HG03571 (cell line): ENCODE data around the gene SHISA6.

ENCODE experiments used
- ATAC-seq: cut with Tn5 transposase; IDR thresholded peaks from one replicate; pipeline ENCODE4 v1.9.1; 2021; ENCODE audit not compliant: unreplicated experiment

The SHISA6 gene

GRCh38 chr17:11511696-11512095 is 270.7 kb downstream of the SHISA6 start:
- no peak for ATAC-seq

DNA sequence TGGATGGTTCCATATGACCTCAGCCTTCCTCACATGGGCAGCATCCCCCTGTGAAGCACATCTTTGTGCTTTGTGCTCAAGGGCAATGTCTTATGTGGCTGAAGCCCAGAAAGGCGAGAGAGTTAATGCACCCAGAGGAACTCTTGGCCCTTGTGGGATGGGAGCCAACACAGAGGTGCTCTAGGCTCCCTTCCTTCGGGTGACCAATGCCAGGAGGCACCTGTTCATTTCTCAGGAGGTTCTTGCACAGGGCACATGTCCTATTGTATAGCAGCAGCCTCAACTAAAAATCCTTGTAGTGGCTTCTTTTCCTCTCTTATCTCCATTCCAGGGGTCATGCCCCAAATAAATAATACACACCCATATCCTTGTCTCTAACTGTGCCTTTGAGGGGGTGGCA is 273.6 kb downstream of the SHISA6 start:
- no peak for ATAC-seq

GRCh38 chr17:11514981-11515680 is 274.1 kb downstream of the SHISA6 start:
- no peak for ATAC-seq

GRCh38 chr17:11515901-11516300 is 274.9 kb downstream of the SHISA6 start:
- ATAC-seq = no peak

DNA sequence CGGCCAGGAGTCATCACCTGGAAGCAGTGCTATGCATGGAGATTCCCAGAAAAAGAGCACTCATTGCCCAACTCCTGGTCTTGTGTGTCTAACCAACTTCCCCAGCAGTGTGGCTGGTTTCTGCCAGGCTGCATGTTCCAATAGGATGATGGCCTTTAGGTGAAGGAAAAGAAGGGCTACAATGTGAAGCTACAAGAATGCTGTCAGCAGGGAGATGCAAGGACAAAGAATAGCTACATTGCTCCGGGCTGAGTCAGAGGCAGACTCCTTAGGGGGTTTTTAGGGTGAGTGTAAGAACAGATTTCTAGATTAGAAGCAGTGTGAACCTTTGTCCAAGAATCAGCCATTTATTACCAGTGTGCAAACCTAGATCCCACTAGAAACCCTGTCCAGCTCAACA is 294.2 kb downstream of the SHISA6 start:
- ATAC-seq = no peak

DNA sequence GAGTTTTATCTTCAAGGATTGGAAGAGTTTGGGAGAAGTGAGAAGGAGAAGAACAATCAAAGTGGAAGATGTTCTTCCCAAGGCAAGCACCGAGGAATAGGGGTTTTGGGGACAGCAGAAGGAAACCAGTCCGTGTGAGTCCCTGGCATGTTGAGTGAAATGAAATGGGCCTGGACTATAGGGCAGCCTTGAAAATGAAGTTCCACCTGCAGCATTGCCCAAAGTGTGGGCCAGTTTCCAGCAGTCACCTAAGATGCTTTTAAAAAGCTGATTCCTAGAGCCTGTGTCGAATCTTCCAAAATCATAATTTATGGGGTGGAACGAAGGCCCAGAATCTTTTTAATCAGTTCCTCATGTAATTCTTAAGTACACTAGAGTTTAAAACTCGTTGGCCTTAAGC is 297.4 kb downstream of the SHISA6 start:
- no peak for ATAC-seq

GRCh38 chr17:11539637-11540036 is 298.6 kb downstream of the SHISA6 start:
- ATAC-seq = no peak

- ATAC-seq = no peak
Measured at GRCh38 chr17:11545002-11545401, 304.0 kb downstream of the SHISA6 start.

DNA sequence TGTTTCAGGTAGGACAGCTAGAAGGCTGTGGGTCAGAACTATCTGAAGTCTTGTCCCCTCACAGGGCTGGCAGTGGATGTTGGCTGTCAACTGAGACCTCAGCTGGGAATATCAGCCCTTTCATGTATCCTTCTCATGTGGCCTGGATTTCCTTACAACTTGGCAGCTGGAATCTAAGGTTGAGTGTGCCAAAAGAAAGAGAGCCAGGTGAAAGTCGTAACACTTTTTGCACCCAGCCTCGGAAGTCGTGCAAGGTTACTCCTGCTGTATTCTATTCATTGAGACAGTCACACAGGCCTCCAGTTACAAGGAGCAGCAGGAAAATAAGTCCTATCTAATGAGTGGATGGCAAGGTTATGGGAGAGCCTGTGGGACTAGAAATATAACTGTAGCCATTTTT is 304.7 kb downstream of the SHISA6 start:
- no peak for ATAC-seq

DNA sequence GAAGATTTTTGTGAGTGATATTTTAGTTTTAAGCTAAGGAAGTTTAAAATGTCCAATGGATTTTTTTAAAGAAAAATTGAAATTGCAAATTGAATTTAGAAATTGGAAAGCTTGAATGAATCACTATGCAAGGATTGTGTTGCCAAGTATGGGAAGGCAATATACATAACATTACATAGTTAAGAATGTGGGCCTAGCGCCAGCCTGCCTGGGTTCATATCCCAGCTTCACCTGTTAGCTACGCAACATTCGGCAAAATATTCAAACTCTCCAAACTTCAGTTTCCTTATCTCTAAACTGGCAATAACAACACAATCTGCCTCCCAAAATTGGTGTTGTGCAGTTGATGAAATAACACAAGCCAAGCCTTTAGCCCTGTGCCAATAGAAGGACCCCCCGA is 306.8 kb downstream of the SHISA6 start:
- ATAC-seq = no peak

DNA sequence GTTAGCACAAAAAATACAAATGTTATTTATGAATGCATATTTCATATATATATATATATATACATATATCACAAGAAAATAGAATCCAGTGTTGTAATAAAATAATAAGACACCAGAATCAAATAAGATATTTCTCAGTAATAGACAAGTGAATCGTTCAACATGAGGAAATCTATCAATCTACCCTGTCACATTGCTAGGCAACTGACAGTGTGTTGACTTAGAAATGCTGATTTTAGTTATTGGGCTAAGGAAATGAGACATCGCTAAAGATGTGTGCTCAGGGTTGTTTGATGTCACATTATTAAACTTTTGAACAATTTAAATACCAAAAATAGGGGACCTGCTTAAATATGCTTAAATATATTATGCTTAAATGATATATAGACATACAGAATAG is 307.4 kb downstream of the SHISA6 start:
- ATAC-seq = no peak

DNA sequence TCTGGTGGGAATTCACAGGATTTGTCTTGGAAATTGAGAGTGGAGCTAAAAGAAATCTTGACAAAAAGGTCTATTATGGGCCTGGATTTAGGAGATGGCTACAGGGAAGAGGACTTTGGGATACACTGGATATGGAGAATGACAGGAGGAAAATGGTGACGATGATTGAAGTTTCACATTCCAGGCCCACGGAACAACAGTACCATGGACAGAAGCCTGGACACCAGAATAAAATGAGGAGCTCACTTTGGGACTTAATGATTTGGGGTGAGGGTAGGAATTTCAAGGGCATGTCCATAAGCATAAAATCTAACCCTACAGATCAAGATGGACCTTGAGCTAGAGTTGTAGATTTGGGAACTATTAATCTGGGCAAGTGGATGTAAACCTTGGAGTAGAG is 309.4 kb downstream of the SHISA6 start:
- no peak for ATAC-seq

- ATAC-seq = no peak
Measured at GRCh38 chr17:11551442-11551841, 310.4 kb downstream of the SHISA6 start.

GRCh38 chr17:11553135-11553534 is 312.1 kb downstream of the SHISA6 start:
- no peak for ATAC-seq

DNA sequence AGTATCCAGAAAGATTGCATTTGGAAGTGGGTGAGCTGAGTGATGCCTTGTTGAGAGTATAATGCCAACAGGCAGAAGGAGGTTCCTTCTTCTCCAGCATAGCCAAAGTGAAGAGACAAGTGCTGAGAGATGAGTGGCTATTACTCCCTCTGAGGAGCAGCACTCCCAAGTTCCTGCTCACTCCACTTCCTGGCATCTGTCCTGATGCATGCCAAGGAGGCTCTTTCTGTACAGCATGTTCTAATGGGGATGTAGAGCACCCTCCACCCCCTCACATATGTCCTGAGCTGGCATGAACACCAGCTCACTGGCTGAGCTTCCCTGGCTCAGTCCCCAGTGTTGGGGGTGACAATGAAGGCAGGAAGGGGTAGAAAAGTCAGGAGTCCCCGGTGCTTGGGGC is 313.0 kb downstream of the SHISA6 start:
- no peak for ATAC-seq

DNA sequence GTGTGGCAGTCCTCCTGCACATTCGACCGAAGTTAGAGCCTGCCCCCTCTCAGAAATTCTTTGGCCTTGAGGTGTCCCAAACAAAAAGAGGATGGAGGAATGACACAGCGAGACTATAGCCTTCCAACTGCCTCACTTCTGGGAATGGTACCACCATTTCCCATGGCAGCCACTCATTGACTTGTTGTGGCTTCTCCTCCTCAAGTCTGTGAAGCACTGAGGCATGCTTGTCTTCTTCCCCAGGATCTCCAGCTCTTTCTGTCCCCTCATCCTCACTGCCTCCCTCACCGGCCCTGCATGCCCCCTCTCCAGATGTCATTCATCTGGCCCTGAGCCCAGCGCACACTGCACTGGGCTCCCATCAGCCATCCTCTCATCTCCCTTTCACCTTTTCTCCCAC is 313.5 kb downstream of the SHISA6 start:
- ATAC-seq = no peak

DNA sequence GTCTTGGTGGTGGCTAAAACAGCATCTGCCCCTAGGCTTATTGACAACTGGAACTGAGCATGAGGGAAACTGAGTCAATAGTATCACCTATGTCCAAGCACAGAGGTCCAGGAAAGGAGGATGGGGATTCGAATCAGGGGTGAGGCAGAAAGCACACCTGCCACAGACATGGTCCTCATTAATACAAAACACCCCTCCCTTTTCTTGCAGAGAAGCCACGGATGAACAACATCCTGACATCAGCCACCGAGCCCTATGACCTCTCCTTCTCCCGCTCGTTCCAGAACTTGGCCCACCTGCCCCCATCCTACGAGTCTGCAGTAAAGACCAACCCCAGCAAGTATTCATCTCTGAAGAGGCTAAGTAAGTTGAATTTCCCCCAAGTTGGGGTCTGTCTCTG is 314.5 kb downstream of the SHISA6 start:
- no peak for ATAC-seq

DNA sequence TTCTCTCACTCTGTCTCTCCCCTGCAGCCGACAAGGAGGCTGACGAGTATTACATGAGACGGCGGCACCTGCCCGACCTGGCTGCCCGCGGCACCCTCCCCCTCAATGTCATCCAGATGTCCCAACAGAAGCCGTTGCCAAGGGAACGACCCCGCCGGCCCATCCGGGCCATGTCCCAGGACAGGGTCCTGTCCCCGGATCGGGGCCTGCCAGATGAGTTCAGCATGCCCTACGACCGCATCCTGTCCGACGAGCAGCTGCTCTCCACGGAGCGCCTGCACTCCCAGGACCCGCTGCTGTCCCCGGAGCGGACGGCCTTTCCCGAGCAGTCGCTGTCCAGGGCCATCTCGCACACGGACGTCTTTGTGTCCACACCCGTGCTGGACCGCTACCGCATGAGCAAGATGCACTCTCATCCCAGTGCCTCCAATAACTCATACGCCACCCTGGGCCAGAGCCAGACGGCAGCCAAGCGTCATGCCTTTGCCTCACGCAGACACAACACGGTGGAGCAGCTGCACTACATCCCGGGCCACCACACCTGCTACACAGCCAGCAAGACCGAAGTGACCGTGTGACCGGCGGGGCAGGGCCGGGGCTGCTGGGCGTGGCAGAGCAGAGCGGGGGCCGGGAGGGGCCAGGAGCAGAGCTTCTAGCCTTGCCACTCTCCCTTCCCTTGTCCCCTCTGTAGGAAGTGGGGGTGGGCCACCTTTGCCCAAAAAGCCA is 316.9 kb downstream of the SHISA6 start:
- no peak for ATAC-seq

DNA sequence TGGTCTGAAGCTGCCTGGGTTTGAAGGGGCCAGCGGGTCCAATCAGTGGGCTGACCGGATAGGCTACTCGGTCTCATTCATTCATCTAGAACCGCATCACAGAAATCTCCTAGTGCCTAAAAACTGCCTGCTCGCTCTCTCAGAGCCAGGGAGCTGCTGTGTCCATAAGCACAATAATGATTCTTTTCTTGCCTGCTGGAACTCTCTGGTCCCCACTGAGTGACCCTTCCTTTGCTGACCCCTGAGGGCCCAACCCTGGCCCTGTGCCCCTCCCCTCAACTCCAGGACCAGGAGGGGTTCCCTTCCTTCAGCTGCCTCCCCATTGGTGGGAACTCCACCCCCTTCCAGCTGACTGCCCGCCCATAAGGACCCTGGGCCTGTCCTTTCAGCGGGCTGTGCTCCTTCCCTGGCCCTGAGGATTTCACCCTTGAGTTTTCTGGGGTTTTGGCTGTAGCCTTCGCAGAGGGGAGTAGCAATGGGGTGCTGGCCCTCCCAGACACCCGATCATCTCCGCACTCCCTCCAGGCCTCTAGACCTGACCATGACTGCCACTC is 317.7 kb downstream of the SHISA6 start:
- no peak for ATAC-seq

DNA sequence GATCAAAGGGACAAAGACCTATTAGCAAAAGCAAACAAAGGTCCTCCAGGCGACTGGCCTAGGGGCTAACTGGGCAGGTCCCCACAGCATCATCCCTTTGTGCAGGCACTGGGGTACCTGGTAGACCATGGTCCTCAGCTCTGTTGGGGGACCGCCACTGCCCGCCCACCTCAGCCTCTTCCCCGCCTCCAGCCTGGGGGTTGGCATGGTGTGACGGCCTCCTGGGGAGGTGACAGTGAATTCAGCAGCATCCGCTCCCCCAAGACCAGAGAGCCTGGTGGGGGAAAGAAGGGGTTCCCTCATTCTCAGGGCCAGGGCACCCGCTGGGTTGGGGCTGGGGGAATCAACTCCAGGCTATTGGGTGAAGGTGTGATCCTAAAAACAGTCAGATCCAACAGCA is 318.6 kb downstream of the SHISA6 start:
- ATAC-seq = no peak

GRCh38 chr17:11561281-11561680 is 320.3 kb downstream of the SHISA6 start:
- no peak for ATAC-seq

DNA sequence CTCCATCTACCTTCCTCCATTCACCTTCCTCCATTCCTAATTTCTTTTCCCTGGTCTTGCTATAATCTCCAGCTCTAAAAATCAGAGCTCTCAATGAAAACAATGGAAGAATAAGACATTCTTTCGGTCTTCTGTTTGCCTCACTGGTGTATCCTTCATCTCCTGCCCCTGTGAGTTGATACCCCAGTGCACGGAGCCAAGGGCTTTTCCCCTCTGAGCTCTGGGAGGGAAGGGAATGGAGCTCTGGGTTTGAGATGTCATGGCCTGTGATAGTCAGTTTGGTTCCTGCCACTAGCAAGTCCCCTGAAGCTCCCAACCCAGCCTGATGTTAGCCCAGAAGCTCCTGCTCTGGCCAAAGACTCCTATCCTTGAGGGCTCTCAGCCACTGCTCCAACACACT is 320.7 kb downstream of the SHISA6 start:
- ATAC-seq = no peak
